HepG2 (cell line): ENCODE measurements around the gene PFDN2. TPM values are rescaled to one million over a fixed set of nuclear protein-coding genes. Genes with fewer than 3 reads are reported as not detected.

Experiments used
- ADNP ChIP-seq: sonication (generic); formaldehyde crosslinking; IDR thresholded peaks from 2 replicates; pipeline ENCODE4 v1.4.0; 2020; ENCODE audit warnings: missing genetic modification reagents
- ARID4A ChIP-seq: sonication (generic); formaldehyde crosslinking; IDR thresholded peaks from 2 replicates; pipeline ENCODE4 v1.5.0; 2020; ENCODE audit warnings: mild to moderate bottlenecking, missing genetic modification reagents, borderline replicate concordance
- EHMT2 ChIP-seq: fragments of 200-600 bp; sonication (generic); IDR thresholded peaks from 2 replicates; pipeline ENCODE4 v1.7.0; 2017; ENCODE audit warnings: antibody characterized with exemption, low read depth, low read length, borderline replicate concordance
- FOSL2 ChIP-seq: sonication (generic); formaldehyde crosslinking; IDR thresholded peaks from 2 replicates; pipeline ENCODE4 v1.4.0; 2020; ENCODE audit warnings: missing genetic modification reagents
- GMEB1 ChIP-seq: sonication (generic); formaldehyde crosslinking; IDR thresholded peaks from 2 replicates; pipeline ENCODE4 v1.5.1; 2020; ENCODE audit warnings: missing genetic modification reagents, mild to moderate bottlenecking, borderline replicate concordance
- KDM1A ChIP-seq: IDR thresholded peaks from 2 replicates; pipeline ENCODE4 v1.6.1; 2016; ENCODE audit warnings: missing compliant biosample characterization
- NFKBIZ ChIP-seq: IDR thresholded peaks from 2 replicates; pipeline ENCODE4 v1.6.1; 2018; ENCODE audit warnings: missing genetic modification reagents, missing compliant biosample characterization
- PHF5A ChIP-seq: IDR thresholded peaks from one replicate; pipeline ENCODE4 v1.6.1; 2018; ENCODE audit warnings: low read depth, missing genetic modification reagents; ENCODE audit not compliant: unreplicated experiment
- POLR2G ChIP-seq: fragments of 200-400 bp; formaldehyde crosslinking; IDR thresholded peaks from 2 replicates; pipeline ENCODE4 v1.6.1; 2018; ENCODE audit warnings: mild to moderate bottlenecking, low read depth, low read length, moderate library complexity
- SMAD3 ChIP-seq: sonication (generic); formaldehyde crosslinking; IDR thresholded peaks from 2 replicates; pipeline ENCODE4 v1.4.0; 2020; ENCODE audit warnings: missing genetic modification reagents
- ZC3H13 ChIP-seq: sonication (generic); formaldehyde crosslinking; IDR thresholded peaks from 2 replicates; pipeline ENCODE4 v1.8.1; 2023; ENCODE audit warnings: mild to moderate bottlenecking, missing genetic modification reagents, moderate library complexity
- ZNF253 ChIP-seq: sonication (generic); formaldehyde crosslinking; IDR thresholded peaks from 2 replicates; pipeline ENCODE4 v1.8.0; 2022; ENCODE audit warnings: mild to moderate bottlenecking, missing genetic modification reagents, borderline replicate concordance
- ZNF350 ChIP-seq: sonication (generic); formaldehyde crosslinking; IDR thresholded peaks from 2 replicates; pipeline ENCODE4 v1.4.0; 2020; ENCODE audit warnings: mild to moderate bottlenecking, low read depth, missing genetic modification reagents, borderline replicate concordance
- ZNF484 ChIP-seq: sonication (generic); formaldehyde crosslinking; IDR thresholded peaks from 2 replicates; pipeline ENCODE4 v1.5.1; 2020; ENCODE audit warnings: mild to moderate bottlenecking, low read depth, missing genetic modification reagents, borderline replicate concordance
- ZNF597 ChIP-seq: sonication (generic); formaldehyde crosslinking; IDR thresholded peaks from 2 replicates; pipeline ENCODE4 v1.5.0; 2020; ENCODE audit warnings: missing genetic modification reagents
- ZNF670 ChIP-seq: sonication (generic); formaldehyde crosslinking; IDR thresholded peaks from 2 replicates; pipeline ENCODE4 v1.8.0; 2022; ENCODE audit warnings: mild to moderate bottlenecking, missing genetic modification reagents, borderline replicate concordance
- ZNF7 ChIP-seq: IDR thresholded peaks from 2 replicates; pipeline ENCODE4 v1.6.1; 2016; ENCODE audit warnings: missing biosample characterization, missing genetic modification reagents
- ZNF800 ChIP-seq: sonication (generic); formaldehyde crosslinking; IDR thresholded peaks from 2 replicates; pipeline ENCODE4 v1.4.0; 2020; ENCODE audit warnings: missing genetic modification reagents
- ZNF83 ChIP-seq: sonication (generic); formaldehyde crosslinking; IDR thresholded peaks from 2 replicates; pipeline ENCODE4 v1.4.0; 2020; ENCODE audit warnings: missing genetic modification reagents, mild to moderate bottlenecking, borderline replicate concordance
- polyA plus RNA-seq, 8 experiments: library from polyadenylated mRNA; depleted of rRNA in 3 of 8; stranded (reverse) in 7 of 8; unstranded in 1 of 8; fragments of >200 nt; fragmentation: Illumina TruSeq in 4 of 8; extraction: Trizol in 4 of 8; gene quantifications; 2 replicates each; pipeline versions ENCODE4 v1.2.1 to v1.2.3, GENCODE V29; 2011 to 2016; ENCODE audit warnings: low read depth in 4 of 8, missing spikeins in 1 of 8, mixed read lengths in 1 of 8; ENCODE audit not compliant: insufficient read depth in 1 of 8
- total RNA-seq, 5 experiments: library from RNA; depleted of rRNA; stranded (reverse); fragments of >200 nt; fragmentation: Illumina TruSeq; extraction: Trizol; gene quantifications; 2 replicates each; pipeline ENCODE4 v1.2.3, GENCODE V29; 2016; ENCODE audit warnings: low read depth in 1 of 5

Gene PFDN2
- total and polyA plus RNA-seq, 2 of the 13 experiments (the other 11 are each of a cell fraction or from before 2014, with no cell fraction given), result 62.6 to 63.6 TPM

GRCh38 chr1:161132410-161133219 is 14.8 kb upstream of the PFDN2 start, which contains the start of gene DEDD (continued):
- no peak for TF ChIP-seq ZNF800 (CRISPR knock-in tag)
- TF ChIP-seq EHMT2, result peak; percentile 37; the same call in 1 of the 2 replicates
- 0 out of 2 replicates have a peak, but pooled peaks have one; percentile 19 for TF ChIP-seq ZNF350 (CRISPR knock-in tag)
- TF ChIP-seq SMAD3 (CRISPR knock-in tag), result no peak
- TF ChIP-seq ZNF83, result no peak
- peak; percentile 60 for TF ChIP-seq POLR2G
- TF ChIP-seq ZC3H13, result no peak
- TF ChIP-seq KDM1A (CRISPR knock-in tag), result no peak
- TF ChIP-seq PHF5A (CRISPR knock-in tag), result no peak
- peak; percentile 84 for TF ChIP-seq FOSL2 (CRISPR knock-in tag)
- TF ChIP-seq ZNF597 (CRISPR knock-in tag), result no peak
- no peak for TF ChIP-seq ADNP (CRISPR knock-in tag)
- TF ChIP-seq NFKBIZ (CRISPR knock-in tag), result no peak
- TF ChIP-seq ZNF484 (CRISPR knock-in tag), result no peak
- TF ChIP-seq ZNF670 (CRISPR knock-in tag), result peak; percentile 17; the same call in 1 of the 2 replicates
- peak; percentile 40; the same call in 1 of the 2 replicates for TF ChIP-seq ARID4A
- no peak for TF ChIP-seq ZNF7
- TF ChIP-seq GMEB1 (CRISPR knock-in tag), result peak; percentile 82
- TF ChIP-seq ZNF253 (CRISPR knock-in tag), result no peak
